HG03432 (cell line): ENCODE measurements around the gene ADAMTS19.
A peak's percentile ranks its signal among the peaks of the same experiment; 100 is the strongest.

Source experiments
- ATAC-seq: cut with Tn5 transposase; IDR thresholded peaks from one replicate; pipeline ENCODE4 v1.9.1; 2021; ENCODE audit warnings: mild to moderate bottlenecking, moderate library complexity; ENCODE audit not compliant: unreplicated experiment

ADAMTS19 gene

GRCh38 chr5:129748913-129749880 is 289.1 kb downstream of the ADAMTS19 start:
- ATAC-seq, result no peak

GRCh38 chr5:129760636-129761325 is 300.7 kb downstream of the ADAMTS19 start:
- no peak for ATAC-seq

- ATAC-seq, result no peak
These were observed 303.6 kb downstream of the ADAMTS19 start for GRCh38 chr5:129763651-129764050.

GRCh38 chr5:129766798-129767197 is 306.7 kb downstream of the ADAMTS19 start:
- ATAC-seq, result no peak

- ATAC-seq, result peak; percentile 89
These were observed 307.9 kb downstream of the ADAMTS19 start for GRCh38 chr5:129767927-129768380.

GRCh38 chr5:129768735-129769134 is 308.6 kb downstream of the ADAMTS19 start:
- ATAC-seq, result no peak

GRCh38 chr5:129770024-129770820 is 310.1 kb downstream of the ADAMTS19 start:
- ATAC-seq, result no peak

GRCh38 chr5:129771058-129771838 is 311.1 kb downstream of the ADAMTS19 start:
- ATAC-seq, result peak; percentile 75

- ATAC-seq, result no peak
These were observed 313.3 kb downstream of the ADAMTS19 start for GRCh38 chr5:129773376-129773775.

GRCh38 chr5:129781594-129781993 is 321.5 kb downstream of the ADAMTS19 start:
- ATAC-seq, result no peak
